HG02870 (cell line): ENCODE results near the gene USB1.
"Not testable (repeated sequence)": the region's sequence is repeated elsewhere in the genome, so short reads cannot be mapped to it uniquely, and the experiment has no call there.

Source experiments
- ATAC-seq: cut with Tn5 transposase; IDR thresholded peaks from one replicate; pipeline ENCODE4 v1.9.1; 2021; ENCODE audit warnings: mild to moderate bottlenecking, moderate library complexity; ENCODE audit not compliant: unreplicated experiment

The USB1 gene

GRCh38 chr16:57969451-57970123 is 31.6 kb upstream of the USB1 start:
- ATAC-seq = no peak

GRCh38 chr16:57970319-57970718 is 30.9 kb upstream of the USB1 start:
- no peak for ATAC-seq

- ATAC-seq = no peak
These were observed 30.2 kb upstream of the USB1 start, which contains the start of gene CNGB1 for GRCh38 chr16:57970970-57971369. Gene CNGB1, minus strand, starts transcription at chr16:57971128. Its CDS starts 3,842 bp downstream, at chr16:57967286.

- ATAC-seq = no peak
These were observed 29.4 kb upstream of the USB1 start for GRCh38 chr16:57971848-57972247.

GRCh38 chr16:57972306-57972705 is 28.9 kb upstream of the USB1 start:
- ATAC-seq = no peak

GRCh38 chr16:57976331-57976796 is 24.8 kb upstream of the USB1 start:
- ATAC-seq = no peak

GRCh38 chr16:57977418-57978069 is 23.7 kb upstream of the USB1 start:
- ATAC-seq = no peak

- not testable (repeated sequence) for ATAC-seq
These were observed 23.1 kb upstream of the USB1 start for GRCh38 chr16:57978070-57978465.

GRCh38 chr16:57979006-57979585 is 22.1 kb upstream of the USB1 start:
- no peak for ATAC-seq

- ATAC-seq = no peak
These were observed 19.6 kb upstream of the USB1 start for GRCh38 chr16:57981636-57982035.

GRCh38 chr16:57982385-57982784 is 18.8 kb upstream of the USB1 start:
- no peak for ATAC-seq

- peak; percentile 75 for ATAC-seq
These were observed 16.6 kb upstream of the USB1 start for GRCh38 chr16:57984443-57985203.

GRCh38 chr16:57985204-57986181 is 15.7 kb upstream of the USB1 start:
- no peak for ATAC-seq

- no peak for ATAC-seq
These were observed 15.0 kb upstream of the USB1 start for GRCh38 chr16:57986196-57986595.

- no peak for ATAC-seq
These were observed 13.6 kb upstream of the USB1 start for GRCh38 chr16:57987441-57988177.

- ATAC-seq = no peak
These were observed 12.3 kb upstream of the USB1 start for GRCh38 chr16:57988929-57989328.

- ATAC-seq = no peak
These were observed 9.6 kb upstream of the USB1 start for GRCh38 chr16:57991551-57992059.

- no peak for ATAC-seq
These were observed 9.1 kb upstream of the USB1 start for GRCh38 chr16:57992084-57992483.

GRCh38 chr16:57993438-57993837 is 7.8 kb upstream of the USB1 start:
- no peak for ATAC-seq
